ENCODE results near the gene MFGE8.

Gene MFGE8

GRCh38 chr15:88866295-88866881 is 46.8 kb downstream of the MFGE8 start:
- Histone ChIP-seq H3K27ac (replicated peaks) (no peak overlapping the region), H3K27me3 (ENCODE audit: insufficient read depth, poor library complexity, severe bottlenecking) (no peaks in the 10 kb centered on the region), H3K4me3 (replicated peaks; ENCODE audit: insufficient read depth, low read length) (no peak overlapping the region)
- no peak for TF ChIP-seq POLR2AphosphoS5 (IDR thresholded peaks at IDR 0.05; ENCODE audit: low read depth)
- no peak for TF ChIP-seq GABPA (IDR thresholded peaks at IDR 0.05; ENCODE audit: low read depth)
- no peak for TF ChIP-seq REST (IDR thresholded peaks at IDR 0.05; ENCODE audit: insufficient replicate concordance, low read depth)
- TF ChIP-seq CTCF (IDR thresholded peaks at IDR 0.05; ENCODE audit: insufficient read depth, low read length) = no peak
- no peak for TF ChIP-seq SPI1 (IDR thresholded peaks at IDR 0.05; ENCODE audit: borderline replicate concordance, low read depth)
- DNase-seq (ENCODE audit: low read depth in 1 of 2, low spot score in 1 of 2) = no peak

- no peak overlapping the region for H3K4me3 ChIP-seq (replicated peaks; ENCODE audit: insufficient read depth, low read length)
- DNase-seq (ENCODE audit: low read depth in 1 of 2, low spot score in 1 of 2) = no peak
- TF ChIP-seq GABPA (IDR thresholded peaks at IDR 0.05; ENCODE audit: low read depth) = no peak
- TF ChIP-seq SPI1 (IDR thresholded peaks at IDR 0.05; ENCODE audit: borderline replicate concordance, low read depth) = no peak
- no peak for TF ChIP-seq POLR2AphosphoS5 (IDR thresholded peaks at IDR 0.05; ENCODE audit: low read depth)
- TF ChIP-seq CTCF (IDR thresholded peaks at IDR 0.05; ENCODE audit: insufficient read depth, low read length) = no peak
- no peak for TF ChIP-seq REST (IDR thresholded peaks at IDR 0.05; ENCODE audit: insufficient replicate concordance, low read depth)
These were observed 47.6 kb downstream of the MFGE8 start for GRCh38 chr15:88865498-88866099.

GRCh38 chr15:88864861-88865497 is 48.2 kb downstream of the MFGE8 start:
- Histone ChIP-seq H3K27me3 (ENCODE audit: insufficient read depth, poor library complexity, severe bottlenecking) (no peaks in the 10 kb centered on the region), H3K27ac (replicated peaks) (no peak overlapping the region), H3K4me3 (replicated peaks; ENCODE audit: insufficient read depth, low read length) (no peak overlapping the region)
- no peak for DNase-seq (ENCODE audit: low read depth in 1 of 2, low spot score in 1 of 2)
- TF ChIP-seq CTCF (IDR thresholded peaks at IDR 0.05; ENCODE audit: insufficient read depth, low read length) = no peak
- TF ChIP-seq SPI1 (IDR thresholded peaks at IDR 0.05; ENCODE audit: borderline replicate concordance, low read depth) = no peak
- no peak for TF ChIP-seq REST (IDR thresholded peaks at IDR 0.05; ENCODE audit: insufficient replicate concordance, low read depth)
- no peak for TF ChIP-seq POLR2AphosphoS5 (IDR thresholded peaks at IDR 0.05; ENCODE audit: low read depth)
- no peak for TF ChIP-seq GABPA (IDR thresholded peaks at IDR 0.05; ENCODE audit: low read depth)

More at GRCh38 chr15:88865498-88866099, 47.6 kb downstream of the MFGE8 start:
- Histone ChIP-seq H3K27me3 (ENCODE audit: insufficient read depth, poor library complexity, severe bottlenecking) (no peaks in the 10 kb centered on the region), H3K27ac (replicated peaks) (no peak overlapping the region)

Measured in HL-60 (cell line).